GM19467 (cell line): ENCODE data around the gene PCDHGA1.
A peak's percentile ranks its signal among the peaks of the same experiment; 100 is the strongest.
"Not testable (repeated sequence)": the region's sequence is repeated elsewhere in the genome, so short reads cannot be mapped to it uniquely, and the experiment has no call there.

Experiments
- ATAC-seq: cut with Tn5 transposase; IDR thresholded peaks from one replicate; pipeline ENCODE4 v1.9.1; 2021; ENCODE audit warnings: mild to moderate bottlenecking, moderate library complexity; ENCODE audit not compliant: unreplicated experiment

Gene PCDHGA1

GRCh38 chr5:141346017-141346416, 15.7 kb downstream of the PCDHGA1 start:
- not testable (repeated sequence) for ATAC-seq

GRCh38 chr5:141349917-141350619, 19.8 kb downstream of the PCDHGA1 start, which contains the start of gene PCDHGB1:
TSS of gene PCDHGB1 (plus strand) at chr5:141350099. CDS start at chr5:141350261, 162 bp downstream.
- peak; percentile 61 for ATAC-seq

DNA sequence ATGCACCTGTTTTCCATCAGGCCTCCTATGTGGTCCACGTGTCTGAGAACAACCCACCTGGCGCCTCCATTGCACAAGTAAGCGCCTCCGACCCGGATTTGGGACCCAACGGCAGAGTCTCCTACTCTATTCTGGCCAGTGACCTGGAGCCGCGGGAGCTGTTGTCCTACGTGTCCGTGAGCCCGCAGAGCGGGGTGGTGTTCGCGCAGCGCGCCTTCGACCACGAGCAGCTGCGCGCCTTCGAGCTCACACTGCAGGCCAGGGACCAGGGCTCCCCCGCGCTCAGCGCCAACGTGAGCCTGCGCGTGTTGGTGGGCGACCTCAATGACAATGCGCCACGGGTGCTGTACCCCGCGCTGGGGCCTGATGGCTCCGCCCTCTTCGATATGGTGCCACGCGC, 21.3 kb downstream of the PCDHGA1 start:
- no peak for ATAC-seq

DNA sequence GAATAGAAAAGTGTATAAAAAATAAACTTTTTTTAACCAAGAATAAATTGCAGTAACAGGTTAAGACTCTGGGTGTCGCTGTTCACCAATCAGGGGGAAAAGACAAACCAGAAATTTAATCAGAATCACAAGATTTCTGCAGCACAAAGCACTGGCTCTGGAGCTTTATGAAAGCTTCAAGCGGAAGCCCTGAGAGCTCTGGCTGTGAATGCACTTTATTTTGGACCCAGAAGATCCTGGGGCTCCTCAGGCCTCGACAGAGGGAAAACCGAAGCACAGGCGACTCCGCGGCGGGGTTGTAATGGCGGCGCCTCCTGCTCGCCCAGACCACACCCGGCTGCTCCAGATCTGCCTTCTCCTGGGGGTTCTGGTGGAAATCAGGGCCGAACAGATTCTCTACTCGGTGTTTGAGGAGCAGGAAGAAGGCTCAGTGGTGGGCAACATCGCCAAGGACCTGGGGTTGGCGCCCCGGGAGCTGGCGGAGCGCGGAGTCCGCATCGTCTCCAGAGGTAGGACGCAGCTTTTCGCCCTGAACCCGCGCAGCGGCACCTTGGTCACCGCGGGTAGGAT, 24.7 kb downstream of the PCDHGA1 start, which contains the start of gene PCDHGA4:
Gene PCDHGA4 (plus strand): TSS at position 122 of the 570 bp plus-strand sequence. CDS start 87 bp downstream, at position 209.
- no peak for ATAC-seq

DNA sequence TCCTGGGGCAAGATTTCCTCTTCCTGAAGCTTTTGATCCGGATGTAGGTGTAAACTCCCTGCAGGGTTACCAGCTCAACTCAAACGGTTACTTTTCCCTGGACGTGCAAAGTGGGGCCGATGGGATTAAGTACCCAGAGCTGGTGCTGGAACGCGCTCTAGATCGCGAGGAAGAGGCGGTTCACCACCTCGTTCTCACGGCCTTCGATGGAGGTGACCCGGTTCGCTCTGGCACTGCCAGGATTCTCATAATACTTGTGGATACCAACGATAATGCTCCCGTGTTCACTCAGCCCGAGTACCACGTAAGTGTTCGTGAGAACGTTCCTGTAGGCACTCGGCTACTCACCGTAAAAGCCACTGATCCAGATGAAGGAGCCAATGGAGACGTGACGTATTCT, 25.3 kb downstream of the PCDHGA1 start:
- no peak for ATAC-seq

DNA sequence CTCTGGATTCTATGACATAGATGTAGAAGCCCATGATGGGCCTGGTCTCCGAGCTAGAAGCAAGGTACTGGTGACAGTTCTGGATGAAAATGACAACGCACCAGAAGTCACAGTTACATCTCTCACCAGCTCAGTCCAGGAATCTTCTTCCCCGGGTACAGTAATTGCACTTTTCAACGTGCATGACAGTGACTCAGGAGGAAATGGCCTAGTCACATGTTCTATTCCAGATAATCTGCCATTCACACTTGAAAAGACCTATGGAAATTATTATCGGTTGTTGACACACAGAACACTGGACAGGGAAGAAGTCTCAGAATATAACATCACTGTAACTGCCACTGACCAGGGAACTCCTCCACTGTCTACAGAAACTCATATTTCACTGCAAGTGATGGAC, 25.8 kb downstream of the PCDHGA1 start:
- ATAC-seq = no peak

DNA sequence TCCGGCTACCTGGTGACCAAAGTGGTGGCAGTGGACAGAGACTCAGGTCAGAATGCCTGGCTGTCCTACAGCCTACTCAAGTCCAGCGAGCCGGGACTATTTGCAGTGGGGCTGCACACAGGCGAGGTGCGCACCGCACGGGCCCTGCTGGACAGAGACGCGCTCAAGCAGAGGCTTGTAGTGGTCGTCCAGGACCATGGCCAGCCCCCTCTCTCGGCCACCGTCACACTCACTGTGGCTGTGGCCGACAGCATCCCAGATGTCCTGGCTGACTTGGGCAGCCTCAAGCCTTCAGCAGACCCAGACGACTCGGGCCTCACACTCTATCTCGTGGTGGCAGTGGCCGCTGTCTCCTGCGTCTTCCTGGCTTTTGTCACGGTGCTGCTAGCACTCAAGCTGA, 26.6 kb downstream of the PCDHGA1 start:
- no peak for ATAC-seq

- no peak for ATAC-seq
These were observed 29.6 kb downstream of the PCDHGA1 start, which contains the start of gene PCDHGB2 for GRCh38 chr5:141359790-141360426. TSS of gene PCDHGB2 (plus strand) at chr5:141359994. CDS start at chr5:141360136, 142 bp downstream.

DNA sequence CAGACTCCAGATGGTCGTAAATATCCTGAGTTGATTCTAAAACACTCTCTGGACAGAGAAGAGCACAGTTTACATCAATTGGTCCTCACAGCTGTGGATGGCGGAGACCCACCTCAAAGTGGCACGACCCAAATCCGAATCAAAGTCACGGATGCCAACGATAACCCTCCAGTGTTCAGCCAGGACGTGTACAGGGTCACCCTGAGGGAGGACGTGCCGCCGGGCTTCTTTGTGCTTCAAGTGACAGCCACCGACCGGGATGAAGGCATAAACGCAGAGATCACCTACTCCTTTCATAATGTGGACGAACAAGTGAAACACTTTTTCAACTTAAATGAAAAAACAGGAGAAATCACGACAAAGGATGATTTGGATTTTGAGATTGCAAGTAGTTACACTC, 30.4 kb downstream of the PCDHGA1 start:
- no peak for ATAC-seq

GRCh38 chr5:141362719-141363118, 32.4 kb downstream of the PCDHGA1 start:
- no peak for ATAC-seq

GRCh38 chr5:141363952-141364660, 33.8 kb downstream of the PCDHGA1 start, which contains the start of gene PCDHGA5:
TSS of gene PCDHGA5 (plus strand) at chr5:141364162. CDS start at chr5:141364331, 169 bp downstream.
- no peak for ATAC-seq

- ATAC-seq = no peak
These were observed 35.9 kb downstream of the PCDHGA1 start for GRCh38 chr5:141366016-141366896.

GRCh38 chr5:141369994-141370848, 39.9 kb downstream of the PCDHGA1 start, which contains the start of gene PCDHGB3:
TSS of gene PCDHGB3 (plus strand) at chr5:141370242. CDS start at chr5:141370395, 153 bp downstream.
- ATAC-seq = peak; percentile 58

- no peak for ATAC-seq
These were observed 41.5 kb downstream of the PCDHGA1 start for GRCh38 chr5:141371572-141372475.

DNA sequence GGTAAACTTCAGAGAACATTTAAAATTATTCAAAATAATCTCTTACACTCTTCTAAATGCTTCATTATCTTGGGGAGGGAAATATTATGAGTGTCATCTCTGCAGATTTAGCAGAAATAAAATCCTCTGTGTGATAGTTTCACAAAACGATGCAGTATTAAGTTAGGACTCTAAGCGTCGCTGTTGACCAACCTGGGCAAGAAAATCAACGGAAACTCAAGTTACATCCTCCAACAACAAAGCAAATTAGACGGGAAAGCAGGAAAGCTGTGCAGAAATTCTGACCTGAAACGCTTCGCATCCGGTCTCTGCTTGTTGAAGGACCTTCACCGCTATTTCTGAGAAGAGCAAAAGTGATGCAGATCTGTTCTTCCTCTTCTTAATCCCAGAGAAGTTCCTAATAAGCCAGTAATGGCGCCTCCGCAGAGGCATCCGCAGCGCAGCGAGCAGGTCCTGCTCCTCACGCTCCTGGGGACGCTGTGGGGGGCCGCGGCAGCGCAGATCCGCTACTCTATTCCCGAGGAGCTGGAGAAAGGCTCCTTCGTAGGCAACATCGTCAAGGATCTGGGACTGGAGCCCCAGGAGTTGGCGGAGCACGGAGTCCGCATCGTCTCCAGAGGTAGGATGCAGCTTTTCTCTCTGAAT, 43.5 kb downstream of the PCDHGA1 start, which contains the start of gene PCDHGA6:
Gene PCDHGA6 (plus strand): TSS at position 219 of the 645 bp plus-strand sequence. CDS start 193 bp downstream, at position 412.
- ATAC-seq = no peak

DNA sequence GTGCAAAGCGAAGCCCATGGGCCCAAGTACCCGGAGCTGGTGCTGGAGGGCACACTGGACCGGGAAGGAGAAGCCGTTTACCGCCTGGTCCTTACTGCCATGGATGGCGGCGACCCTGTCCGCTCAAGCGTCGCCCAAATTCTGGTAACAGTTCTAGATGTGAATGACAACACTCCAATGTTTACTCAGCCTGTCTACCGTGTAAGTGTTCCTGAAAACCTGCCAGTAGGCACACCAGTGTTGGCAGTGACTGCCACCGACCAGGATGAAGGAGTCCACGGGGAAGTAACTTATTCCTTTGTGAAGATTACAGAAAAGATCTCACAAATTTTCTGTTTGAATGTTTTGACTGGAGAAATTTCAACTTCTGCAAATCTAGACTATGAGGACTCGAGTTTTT, 44.3 kb downstream of the PCDHGA1 start:
- no peak for ATAC-seq

DNA sequence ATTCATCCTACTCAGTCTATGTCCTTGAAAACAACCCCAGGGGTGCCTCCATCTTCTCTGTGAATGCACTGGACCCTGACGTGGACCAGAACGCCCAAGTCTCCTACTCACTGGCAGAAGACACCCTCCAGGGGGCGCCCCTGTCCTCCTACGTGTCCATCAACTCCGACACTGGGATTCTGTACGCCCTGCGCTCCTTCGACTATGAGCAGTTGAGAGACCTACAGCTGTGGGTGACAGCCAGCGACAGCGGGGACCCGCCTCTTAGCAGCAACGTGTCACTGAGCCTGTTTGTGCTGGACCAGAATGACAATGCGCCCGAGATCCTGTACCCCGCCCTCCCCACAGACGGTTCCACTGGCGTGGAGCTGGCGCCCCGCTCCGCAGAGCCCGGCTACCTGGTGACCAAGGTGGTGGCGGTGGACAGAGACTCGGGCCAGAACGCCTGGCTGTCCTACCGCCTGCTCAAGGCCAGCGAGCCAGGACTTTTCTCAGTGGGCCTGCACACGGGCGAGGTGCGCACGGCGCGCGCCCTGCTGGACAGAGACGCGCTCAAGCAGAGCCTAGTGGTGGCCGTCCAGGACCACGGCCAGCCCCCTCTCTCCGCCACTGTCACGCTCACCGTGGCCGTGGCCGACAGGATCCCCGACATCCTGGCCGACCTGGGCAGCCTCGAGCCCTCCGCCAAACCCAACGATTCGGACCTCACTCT, 45.3 kb downstream of the PCDHGA1 start:
- not testable (repeated sequence) for ATAC-seq
